HepG2 (cell line): ENCODE measurements around the gene TBC1D12. TPM values are rescaled to one million over a fixed set of nuclear protein-coding genes. Genes with fewer than 3 reads are reported as not detected.

Experiments
- ATAC-seq: fragments of 200-7000 bp; cut with Tn5 transposase; 3 replicates; pipeline ENCODE4 v1.9.1; 2020; ENCODE audit warnings: mild to moderate bottlenecking, moderate library complexity
- BruUV-seq: library from RNA; stranded (reverse); fragments of 400-500 nt; replicated peaks from 2 replicates; lab custom pipeline; 2021; lab: Mats Ljungman, UMichigan
- CTCF ChIA-PET: fragments of 300-600 bp; formaldehyde crosslinking; extraction: SDS; loops from one replicate; lab custom pipeline; 2021; ENCODE audit warnings: low total read pairs, inconsistent platforms, low intra/inter-chr PET ratio; lab: Yijun Ruan, JAX
- POLR2A ChIA-PET: fragments of 350-600 bp; sonication (Branson Sonifier 250); formaldehyde crosslinking; loops from one replicate; lab custom pipeline; 2020; ENCODE audit warnings: antibody characterized with exemption, inconsistent platforms; lab: Yijun Ruan, JAX
- DNase-seq: peaks from one replicate; pipeline ENCODE4 v3.0.0-alpha.2; 2015; ENCODE audit warnings: low spot score
- FAIRE-seq: peaks from 3 replicates; lab custom pipeline; 2011; peaks lifted over from hg19 to GRCh38; lab: Jason Lieb, UNC
- H2AFZ ChIP-seq: one replicate; pipeline ENCODE4 v1.6.1; 2011; ENCODE audit warnings: low read length, inconsistent platforms
- H3K27ac ChIP-seq: fragments of 300-600 bp; 3 replicates; pipeline ENCODE4 v1.8.0; 2011; ENCODE audit warnings: mixed run types, mild to moderate bottlenecking, mixed read lengths, low read length, inconsistent platforms; ENCODE audit not compliant: insufficient read depth; ENCODE audit errors: extremely low read length
- H3K27me3 ChIP-seq, 2 experiments: fragments of 200-600 bp in 1 of 2; 2 replicates in 1 of 2; 3 replicates in 1 of 2; pipeline versions ENCODE4 v1.6.0 to v1.8.0; 2011; ENCODE audit warnings: low read length in 2 of 2, mild to moderate bottlenecking in 2 of 2, moderate library complexity in 2 of 2, inconsistent platforms in 1 of 2; ENCODE audit not compliant: insufficient read depth in 2 of 2, control insufficient read depth in 1 of 2
- H3K36me3 ChIP-seq, 2 experiments: fragments of 200-600 bp in 1 of 2; replicated peaks in 1 of 2; 2 replicates in 1 of 2; 3 replicates in 1 of 2; pipeline versions ENCODE4 v1.5.1 to v1.8.0; 2011; ENCODE audit warnings: low read length in 2 of 2, inconsistent platforms in 1 of 2; ENCODE audit not compliant: insufficient read depth in 2 of 2, control insufficient read depth in 1 of 2
- H3K4me1 ChIP-seq: 2 replicates; pipeline ENCODE4 v1.5.1; 2012; ENCODE audit warnings: low read length, inconsistent platforms; ENCODE audit not compliant: insufficient read depth
- H3K4me2 ChIP-seq: 2 replicates; pipeline ENCODE4 v1.6.0; 2011; ENCODE audit warnings: low read depth, low read length, inconsistent platforms
- H3K4me3 ChIP-seq, 3 experiments: fragments of 200-600 bp in 1 of 3; sonication (generic), shearing (Covaris generic) in 1 of 3; replicated peaks in 1 of 3; 2 replicates each; pipeline ENCODE4 v1.5.1; 2011 to 2016; ENCODE audit warnings: low read length in 3 of 3, inconsistent platforms in 2 of 3, low read depth in 2 of 3, mild to moderate bottlenecking in 2 of 3, control low read depth in 1 of 3, mixed read lengths in 1 of 3; ENCODE audit not compliant: insufficient read depth in 1 of 3
- H3K79me2 ChIP-seq: one replicate; pipeline ENCODE4 v1.6.1; 2011; ENCODE audit warnings: low read length, inconsistent platforms; ENCODE audit not compliant: insufficient read depth
- H3K9ac ChIP-seq: 2 replicates; pipeline ENCODE4 v1.6.0; 2011; ENCODE audit warnings: mild to moderate bottlenecking, low read depth, low read length, inconsistent platforms; ENCODE audit not compliant: insufficient read depth
- H3K9me3 ChIP-seq: 2 replicates; pipeline ENCODE4 v1.5.1; 2012; ENCODE audit warnings: mild to moderate bottlenecking, low read length
- H4K20me1 ChIP-seq: 2 replicates; pipeline ENCODE4 v1.6.0; 2011; ENCODE audit warnings: inconsistent platforms, mild to moderate bottlenecking, low read length, moderate library complexity; ENCODE audit not compliant: insufficient read depth
- BORCS8-MEF2B ChIP-seq: sonication (generic); formaldehyde crosslinking; IDR thresholded peaks from 2 replicates; pipeline ENCODE4 v1.8.0; 2022; ENCODE audit warnings: mild to moderate bottlenecking, missing genetic modification reagents
- CBX2 ChIP-seq, 2 experiments: fragments of 200-600 bp in 1 of 2; sonication (generic); formaldehyde crosslinking in 1 of 2; IDR thresholded peaks; 2 replicates each; pipeline versions ENCODE4 v1.7.0 to v1.8.1; 2018 to 2022; ENCODE audit warnings: low read depth in 2 of 2, low read length in 1 of 2, mild to moderate bottlenecking in 1 of 2, missing genetic modification reagents in 1 of 2
- FOXO1 ChIP-seq: sonication (generic); formaldehyde crosslinking; IDR thresholded peaks from 2 replicates; pipeline ENCODE4 v1.4.0; 2020; ENCODE audit warnings: missing genetic modification reagents
- KDM1A ChIP-seq: IDR thresholded peaks from 2 replicates; pipeline ENCODE4 v1.6.1; 2016; ENCODE audit warnings: missing compliant biosample characterization
- KDM5A ChIP-seq: fragments of 200-600 bp; sonication (generic); IDR thresholded peaks from 2 replicates; pipeline ENCODE4 v1.7.0; 2018; ENCODE audit warnings: antibody characterized with exemption, mild to moderate bottlenecking, low read length, borderline replicate concordance
- MEIS2 ChIP-seq: sonication (generic); formaldehyde crosslinking; IDR thresholded peaks from 2 replicates; pipeline ENCODE4 v1.9.0; 2021; ENCODE audit warnings: mild to moderate bottlenecking, missing genetic modification reagents
- NFE2 ChIP-seq: sonication (generic); formaldehyde crosslinking; IDR thresholded peaks from 2 replicates; pipeline ENCODE4 v1.4.0; 2020; ENCODE audit warnings: missing genetic modification reagents
- ZNF276 ChIP-seq: sonication (generic); formaldehyde crosslinking; IDR thresholded peaks from 2 replicates; pipeline ENCODE4 v1.4.0; 2020; ENCODE audit warnings: mild to moderate bottlenecking, low read depth, missing genetic modification reagents
- ZNF414 ChIP-seq: sonication (generic); formaldehyde crosslinking; IDR thresholded peaks from 2 replicates; pipeline ENCODE4 v1.5.0; 2020; ENCODE audit warnings: missing genetic modification reagents
- ZNF609 ChIP-seq: sonication (generic); formaldehyde crosslinking; IDR thresholded peaks from 2 replicates; pipeline ENCODE4 v1.4.0; 2020; ENCODE audit warnings: mild to moderate bottlenecking, missing genetic modification reagents, borderline replicate concordance
- ZNF660 ChIP-seq: sonication (generic); formaldehyde crosslinking; IDR thresholded peaks from 2 replicates; pipeline ENCODE4 v1.5.1; 2020; ENCODE audit warnings: mild to moderate bottlenecking, low read depth, missing genetic modification reagents, borderline replicate concordance
- ZNF720 ChIP-seq: sonication (generic); formaldehyde crosslinking; IDR thresholded peaks from 2 replicates; pipeline ENCODE4 v1.4.0; 2020; ENCODE audit warnings: missing genetic modification reagents
- WGBS: methylation state at CpG from one replicate; pipeline ENCODE4 v1.1.6; 2017; ENCODE audit warnings: low lambda C conversion rate; 5-methylcytosine and 5-hydroxymethylcytosine counted together
- in situ Hi-C: cut with HindIII; loops from 2 replicates; pipeline ENCODE4 v1.10.0; 2017; ENCODE audit warnings: low pct_unique_long_range_greater_than_20kb; ENCODE audit not compliant: extremely low pct_ligation_motif_present
- intact Hi-C: fragments of 100-400 bp; cut with micrococcal nuclease; formaldehyde crosslinking; loops from one replicate; pipeline ENCODE4 v1.10.0; 2022; ENCODE audit not compliant: unreplicated experiment
- polyA plus RNA-seq, 8 experiments: library from polyadenylated mRNA; depleted of rRNA in 3 of 8; stranded (reverse) in 7 of 8; unstranded in 1 of 8; fragments of >200 nt; fragmentation: Illumina TruSeq in 4 of 8; extraction: Trizol in 4 of 8; gene quantifications; 2 replicates each; pipeline versions ENCODE4 v1.2.1 to v1.2.3, GENCODE V29; 2011 to 2016; ENCODE audit warnings: low read depth in 4 of 8, missing spikeins in 1 of 8, mixed read lengths in 1 of 8; ENCODE audit not compliant: insufficient read depth in 1 of 8
- total RNA-seq, 5 experiments: library from RNA; depleted of rRNA; stranded (reverse); fragments of >200 nt; fragmentation: Illumina TruSeq; extraction: Trizol; gene quantifications; 2 replicates each; pipeline ENCODE4 v1.2.3, GENCODE V29; 2016; ENCODE audit warnings: low read depth in 1 of 5

The TBC1D12 gene
- total and polyA plus RNA-seq, 2 of the 13 experiments (the other 11 are each of a cell fraction or from before 2014, with no cell fraction given) = 5.7 to 6.2 TPM

- CTCF ChIA-PET = no interaction called here
- WGBS = 98% methylated on average over 4 of the region's 4 CpGs
- intact Hi-C loops = no loop called here
- POLR2A ChIA-PET = no interaction called here
- no peak for TF ChIP-seq CBX2 (IDR thresholded peaks at IDR 0.05; ENCODE audit: low read depth, low read length)
- no peak for TF ChIP-seq CBX2 (CRISPR knock-in tag; IDR thresholded peaks at IDR 0.05; ENCODE audit: low read depth)
- no peak for TF ChIP-seq KDM5A
- no peak for TF ChIP-seq ZNF660 (CRISPR knock-in tag)
- TF ChIP-seq KDM1A (CRISPR knock-in tag) = no peak
- no peak for TF ChIP-seq MEIS2 (CRISPR knock-in tag)
- H3K79me2 ChIP-seq = no peaks in the 10 kb centered on the region
- H3K4me2 ChIP-seq = no peak overlapping the region
- no TSS peak for BruUV-seq
- no peaks in the 10 kb centered on the region for H3K36me3 ChIP-seq
- ATAC-seq (no peak), DNase-seq (no peak), FAIRE-seq (no peak)
- no peaks in the 10 kb centered on the region for H3K27me3 ChIP-seq
- no peaks in the 10 kb centered on the region for H4K20me1 ChIP-seq
- H3K27ac ChIP-seq = no peak overlapping the region
- H3K9me3 ChIP-seq = no peaks in the 10 kb centered on the region
- no peak overlapping the region for H3K4me3 ChIP-seq
- H3K4me1 ChIP-seq = peaks cover 4% of the 10 kb centered on the region; the same call in 1 of the 2 replicates
- no peak overlapping the region for H2AFZ ChIP-seq
- in situ Hi-C loops = no loop called here
- no peak overlapping the region for H3K9ac ChIP-seq
Observed at GRCh38 chr10:94483970-94484369, 81.6 kb downstream of the TBC1D12 start.

GRCh38 chr10:94485094-94485493 lies 82.8 kb downstream of the TBC1D12 start:
- POLR2A ChIA-PET = no interaction called here
- Histone ChIP-seq H3K9ac (no peak overlapping the region), H3K27me3 (no peaks in the 10 kb centered on the region), H3K27ac (no peak overlapping the region), H3K4me1 (peaks cover 9% of the 10 kb centered on the region), H2AFZ (no peak overlapping the region), H3K79me2 (no peaks in the 10 kb centered on the region), H3K36me3 (no peaks in the 10 kb centered on the region), H3K4me2 (no peak overlapping the region), H4K20me1 (no peaks in the 10 kb centered on the region), H3K4me3 (no peak overlapping the region), H3K9me3 (no peaks in the 10 kb centered on the region)
- ATAC-seq (no peak), FAIRE-seq (peak; percentile 28), DNase-seq (no peak)
- CTCF ChIA-PET = no interaction called here
- intact Hi-C loops = no loop called here
- BruUV-seq = no TSS peak
- WGBS = 97% methylated on average over 1 of the region's 1 CpG
- in situ Hi-C loops = no loop called here
- no peak for TF ChIP-seq FOXO1 (CRISPR knock-in tag)
- no peak for TF ChIP-seq ZNF720 (CRISPR knock-in tag)
- TF ChIP-seq ZNF276 = no peak
- TF ChIP-seq ZNF609 (CRISPR knock-in tag) = no peak
- no peak for TF ChIP-seq BORCS8-MEF2B (CRISPR knock-in tag)
- TF ChIP-seq ZNF414 = no peak
- no peak for TF ChIP-seq NFE2 (CRISPR knock-in tag)
